ENCODE data around the gene PAK5. TPM values are rescaled to one million over a fixed set of nuclear protein-coding genes. Genes with fewer than 3 reads are reported as not detected.

PAK5 gene
- total RNA-seq, 1 experiment from 2014 or later: not detected

GRCh38 chr20:9550283-9550682, 288.6 kb downstream of the PAK5 start:
- ChIA-PET CTCF (no interaction called here), POLR2A (no interaction called here), RAD21 (ENCODE audit: low non-redundant PET in 1 of 2, low total read pairs in 2 of 2, uncharacterized antibody in 2 of 2, unreplicated experiment in 2 of 2) (no interaction called here)
- no peak overlapping the region for H3K4me3 ChIP-seq (replicated peaks in 1 of 2; ENCODE audit: low read depth in 1 of 2, low read length in 2 of 2)
- no peaks in the 10 kb centered on the region for H3K36me3 ChIP-seq (ENCODE audit: control insufficient read depth in 1 of 2, insufficient read depth in 2 of 2, low read length in 2 of 2)
- intact Hi-C loops (cut with micrococcal nuclease): no loop called here
- H3K9me2 ChIP-seq (ENCODE audit: insufficient read depth): no peaks in the 10 kb centered on the region
- no peak for DNase-seq (ENCODE audit: low read depth, low spot score)
- TF ChIP-seq, protein P1, sequence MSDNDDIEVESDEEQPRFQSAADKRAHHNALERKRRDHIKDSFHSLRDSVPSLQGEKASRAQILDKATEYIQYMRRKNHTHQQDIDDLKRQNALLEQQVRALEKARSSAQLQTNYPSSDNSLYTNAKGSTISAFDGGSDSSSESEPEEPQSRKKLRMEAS (IDR thresholded peaks at IDR 0.05): no peak
- TF ChIP-seq, protein P2, sequence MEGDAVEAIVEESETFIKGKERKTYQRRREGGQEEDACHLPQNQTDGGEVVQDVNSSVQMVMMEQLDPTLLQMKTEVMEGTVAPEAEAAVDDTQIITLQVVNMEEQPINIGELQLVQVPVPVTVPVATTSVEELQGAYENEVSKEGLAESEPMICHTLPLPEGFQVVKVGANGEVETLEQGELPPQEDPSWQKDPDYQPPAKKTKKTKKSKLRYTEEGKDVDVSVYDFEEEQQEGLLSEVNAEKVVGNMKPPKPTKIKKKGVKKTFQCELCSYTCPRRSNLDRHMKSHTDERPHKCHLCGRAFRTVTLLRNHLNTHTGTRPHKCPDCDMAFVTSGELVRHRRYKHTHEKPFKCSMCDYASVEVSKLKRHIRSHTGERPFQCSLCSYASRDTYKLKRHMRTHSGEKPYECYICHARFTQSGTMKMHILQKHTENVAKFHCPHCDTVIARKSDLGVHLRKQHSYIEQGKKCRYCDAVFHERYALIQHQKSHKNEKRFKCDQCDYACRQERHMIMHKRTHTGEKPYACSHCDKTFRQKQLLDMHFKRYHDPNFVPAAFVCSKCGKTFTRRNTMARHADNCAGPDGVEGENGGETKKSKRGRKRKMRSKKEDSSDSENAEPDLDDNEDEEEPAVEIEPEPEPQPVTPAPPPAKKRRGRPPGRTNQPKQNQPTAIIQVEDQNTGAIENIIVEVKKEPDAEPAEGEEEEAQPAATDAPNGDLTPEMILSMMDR (IDR thresholded peaks at IDR 0.05 in 2 of 3, conservative IDR thresholded peaks at IDR 0.05 in 1 of 3; ENCODE audit: borderline replicate concordance in 1 of 3, insufficient read depth in 1 of 3, low read depth in 2 of 3, low read length in 2 of 3): no peak
- TF ChIP-seq YY1 (IDR thresholded peaks at IDR 0.05; ENCODE audit: extremely low read depth, insufficient replicate concordance, low read depth, low read length) (no peak), ZFX (IDR thresholded peaks at IDR 0.05) (no peak), EZH2 (IDR thresholded peaks at IDR 0.05) (no peak), CBX3 (IDR thresholded peaks at IDR 0.05; ENCODE audit: low read depth) (no peak), SP1 (IDR thresholded peaks at IDR 0.05; ENCODE audit: low read depth) (no peak), JUND (IDR thresholded peaks at IDR 0.05) (no peak)
- no peak overlapping the region for H3K9ac ChIP-seq (ENCODE audit: low read length)
- H3K79me2 ChIP-seq (ENCODE audit: insufficient read depth, low read length): no peaks in the 10 kb centered on the region
- H3K4me1 ChIP-seq (ENCODE audit: control insufficient read depth in 1 of 2, insufficient read depth in 2 of 2, low read length in 2 of 2): no peaks in the 10 kb centered on the region
- peaks cover 36% of the 10 kb centered on the region for H3K27me3 ChIP-seq (ENCODE audit: insufficient read depth, low read length)
- no peaks in the 10 kb centered on the region for H4K20me1 ChIP-seq (ENCODE audit: insufficient read depth)
- H3K4me2 ChIP-seq (ENCODE audit: low read length): no peak overlapping the region
- H2AFZ ChIP-seq (ENCODE audit: low read depth, low read length, poor library complexity, severe bottlenecking): no peak overlapping the region
- no peak for ATAC-seq
- no peak overlapping the region for H3K27ac ChIP-seq (ENCODE audit: low read depth, low read length)
- no peaks in the 10 kb centered on the region for H3K9me3 ChIP-seq (ENCODE audit: control insufficient read depth in 1 of 2, insufficient read depth in 1 of 2, low read depth in 1 of 2, low read length in 2 of 2)
- BruUV-seq (replicated peaks): no TSS peak

DNA sequence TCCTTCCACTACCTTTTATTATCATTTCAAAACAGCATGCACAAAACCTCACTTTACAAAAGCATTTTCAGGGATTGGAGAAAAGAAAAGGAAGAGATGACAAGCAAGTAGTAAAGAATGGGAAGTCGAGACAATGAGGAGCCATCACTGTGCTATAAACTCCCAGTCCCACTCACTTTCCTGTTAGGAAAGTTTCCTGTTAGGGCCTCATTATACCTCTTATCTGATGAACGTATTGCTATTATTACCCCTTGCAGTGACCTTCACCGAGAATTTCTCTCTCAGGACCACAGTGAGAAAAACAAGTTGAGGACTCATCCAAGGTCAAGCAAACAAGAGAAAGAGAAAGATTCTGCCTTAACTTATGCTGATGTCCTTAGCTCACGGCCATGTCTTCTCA, 295.7 kb downstream of the PAK5 start:
- Histone ChIP-seq H3K4me3 (replicated peaks in 1 of 2; ENCODE audit: low read depth in 1 of 2, low read length in 2 of 2) (no peak overlapping the region), H3K4me1 (ENCODE audit: control insufficient read depth in 1 of 2, insufficient read depth in 2 of 2, low read length in 2 of 2) (no peaks in the 10 kb centered on the region), H3K36me3 (ENCODE audit: control insufficient read depth in 1 of 2, insufficient read depth in 2 of 2, low read length in 2 of 2) (no peaks in the 10 kb centered on the region), H3K79me2 (ENCODE audit: insufficient read depth, low read length) (no peaks in the 10 kb centered on the region), H3K27me3 (ENCODE audit: insufficient read depth, low read length) (peaks cover 42% of the 10 kb centered on the region), H3K9ac (ENCODE audit: low read length) (no peak overlapping the region), H3K27ac (ENCODE audit: low read depth, low read length) (no peak overlapping the region), H3K9me2 (ENCODE audit: insufficient read depth) (no peaks in the 10 kb centered on the region), H3K4me2 (ENCODE audit: low read length) (no peak overlapping the region), H4K20me1 (ENCODE audit: insufficient read depth) (no peaks in the 10 kb centered on the region), H2AFZ (ENCODE audit: low read depth, low read length, poor library complexity, severe bottlenecking) (no peak overlapping the region), H3K9me3 (ENCODE audit: control insufficient read depth in 1 of 2, insufficient read depth in 1 of 2, low read depth in 1 of 2, low read length in 2 of 2) (no peaks in the 10 kb centered on the region)
- ChIA-PET RAD21 (ENCODE audit: low non-redundant PET in 1 of 2, low total read pairs in 2 of 2, uncharacterized antibody in 2 of 2, unreplicated experiment in 2 of 2) (no interaction called here), CTCF (no interaction called here), POLR2A (no interaction called here)
- ATAC-seq (no peak), DNase-seq (ENCODE audit: low read depth, low spot score) (no peak)
- intact Hi-C loops (cut with micrococcal nuclease): no loop called here
- BruUV-seq (replicated peaks): no TSS peak
- TF ChIP-seq, protein P3, sequence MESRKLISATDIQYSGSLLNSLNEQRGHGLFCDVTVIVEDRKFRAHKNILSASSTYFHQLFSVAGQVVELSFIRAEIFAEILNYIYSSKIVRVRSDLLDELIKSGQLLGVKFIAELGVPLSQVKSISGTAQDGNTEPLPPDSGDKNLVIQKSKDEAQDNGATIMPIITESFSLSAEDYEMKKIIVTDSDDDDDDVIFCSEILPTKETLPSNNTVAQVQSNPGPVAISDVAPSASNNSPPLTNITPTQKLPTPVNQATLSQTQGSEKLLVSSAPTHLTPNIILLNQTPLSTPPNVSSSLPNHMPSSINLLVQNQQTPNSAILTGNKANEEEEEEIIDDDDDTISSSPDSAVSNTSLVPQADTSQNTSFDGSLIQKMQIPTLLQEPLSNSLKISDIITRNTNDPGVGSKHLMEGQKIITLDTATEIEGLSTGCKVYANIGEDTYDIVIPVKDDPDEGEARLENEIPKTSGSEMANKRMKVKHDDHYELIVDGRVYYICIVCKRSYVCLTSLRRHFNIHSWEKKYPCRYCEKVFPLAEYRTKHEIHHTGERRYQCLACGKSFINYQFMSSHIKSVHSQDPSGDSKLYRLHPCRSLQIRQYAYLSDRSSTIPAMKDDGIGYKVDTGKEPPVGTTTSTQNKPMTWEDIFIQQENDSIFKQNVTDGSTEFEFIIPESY (IDR thresholded peaks at IDR 0.05; ENCODE audit: extremely low read depth, insufficient replicate concordance, low read length): no peak
- no peak for TF ChIP-seq SRF (IDR thresholded peaks at IDR 0.05; ENCODE audit: low read depth)
- no peak for TF ChIP-seq EZH2phosphoT487 (IDR thresholded peaks at IDR 0.05; ENCODE audit: borderline replicate concordance)
- TF ChIP-seq ATF3 (IDR thresholded peaks at IDR 0.05): no peak
- TF ChIP-seq, protein P1 (IDR thresholded peaks at IDR 0.05): no peak
- TF ChIP-seq EZH2 (IDR thresholded peaks at IDR 0.05): no peak
- TF ChIP-seq ZNF274 (IDR thresholded peaks at IDR 0.05; ENCODE audit: low read depth, low read length): no peak
- no peak for TF ChIP-seq YY1 (IDR thresholded peaks at IDR 0.05; ENCODE audit: extremely low read depth, insufficient replicate concordance, low read depth, low read length)
- no peak for TF ChIP-seq SIN3A (IDR thresholded peaks at IDR 0.05; ENCODE audit: low read depth)
- no peak for TF ChIP-seq TCF7L2 (IDR thresholded peaks at IDR 0.05; ENCODE audit: borderline replicate concordance, extremely low read depth, insufficient read depth, insufficient read length)
- no peak for TF ChIP-seq POLR2AphosphoS5 (IDR thresholded peaks at IDR 0.05; ENCODE audit: low read depth, low read length)
